ENCODE results near the gene TPPP3.

TPPP3 gene

GRCh38 chr16:67393111-67393787 lies at the start of gene TPPP3:
Gene TPPP3, minus strand, starts transcription at chr16:67393498. Its CDS starts 2,387 bp downstream, at chr16:67391111.
- ATAC-seq (ENCODE audit: low read depth) (peak; percentile 45), DNase-seq (ENCODE audit: low spot score in 2 of 2) (no peak)
- H3K4me3 Mint-ChIP-seq = peak within 1 kb of the TSS; percentile 74
- H3K27ac Mint-ChIP-seq = no peak within 1 kb of the TSS
- H3K4me1 Mint-ChIP-seq = peaks cover 21% of the 10 kb centered on the region
- peaks cover 26% of the 10 kb centered on the region for H3K27me3 Mint-ChIP-seq
- no peaks in the 10 kb centered on the region for H3K9me3 Mint-ChIP-seq
- H3K36me3 Mint-ChIP-seq = no peaks in the 10 kb centered on the region

GRCh38 chr16:67442581-67443255 lies 49.4 kb upstream of the TPPP3 start:
- Mint-ChIP-seq H3K4me3 (no peak overlapping the region), H3K4me1 (peaks cover 12% of the 10 kb centered on the region), H3K36me3 (peaks cover 32% of the 10 kb centered on the region), H3K9me3 (no peaks in the 10 kb centered on the region), H3K27ac (no peak overlapping the region), H3K27me3 (no peaks in the 10 kb centered on the region)
- DNase-seq (ENCODE audit: low spot score in 2 of 2) (no peak), ATAC-seq (ENCODE audit: low read depth) (no peak)

- no peaks in the 10 kb centered on the region for H3K27me3 Mint-ChIP-seq
- H3K4me3 Mint-ChIP-seq = no peak overlapping the region
- H3K4me1 Mint-ChIP-seq = peaks cover 16% of the 10 kb centered on the region
- H3K27ac Mint-ChIP-seq = no peak overlapping the region
- no peak for ATAC-seq (ENCODE audit: low read depth)
- no peak for DNase-seq (ENCODE audit: low spot score in 2 of 2)
- H3K36me3 Mint-ChIP-seq = peaks cover 35% of the 10 kb centered on the region
- H3K9me3 Mint-ChIP-seq = no peaks in the 10 kb centered on the region
Observed at GRCh38 chr16:67441907-67442306, 48.6 kb upstream of the TPPP3 start.

- ATAC-seq (ENCODE audit: low read depth) = no peak
- no peak overlapping the region for H3K4me3 Mint-ChIP-seq
- no peaks in the 10 kb centered on the region for H3K27me3 Mint-ChIP-seq
- H3K9me3 Mint-ChIP-seq = no peaks in the 10 kb centered on the region
- H3K4me1 Mint-ChIP-seq = peaks cover 16% of the 10 kb centered on the region
- H3K27ac Mint-ChIP-seq = no peak overlapping the region
- H3K36me3 Mint-ChIP-seq = peaks cover 33% of the 10 kb centered on the region
- DNase-seq (ENCODE audit: low spot score in 2 of 2) = no peak
Observed at GRCh38 chr16:67441271-67441753, 48.0 kb upstream of the TPPP3 start.

GRCh38 chr16:67438824-67439393 lies 45.6 kb upstream of the TPPP3 start:
- Mint-ChIP-seq H3K4me1 (peaks cover 24% of the 10 kb centered on the region), H3K36me3 (peaks cover 24% of the 10 kb centered on the region), H3K27me3 (no peaks in the 10 kb centered on the region), H3K9me3 (no peaks in the 10 kb centered on the region), H3K27ac (peak overlapping the region; percentile 82), H3K4me3 (no peak overlapping the region)
- DNase-seq (ENCODE audit: low spot score in 2 of 2) (no peak), ATAC-seq (ENCODE audit: low read depth) (no peak)

- Mint-ChIP-seq H3K27ac (peak overlapping the region; percentile 82), H3K36me3 (peaks cover 22% of the 10 kb centered on the region)
Observed at GRCh38 chr16:67438098-67438791, 44.9 kb upstream of the TPPP3 start.

GRCh38 chr16:67437513-67437912 lies 44.2 kb upstream of the TPPP3 start:
- peaks cover 22% of the 10 kb centered on the region for H3K36me3 Mint-ChIP-seq
- peaks cover 29% of the 10 kb centered on the region for H3K4me1 Mint-ChIP-seq
- DNase-seq (ENCODE audit: low spot score in 2 of 2) = no peak
- H3K9me3 Mint-ChIP-seq = no peaks in the 10 kb centered on the region
- peaks cover 2% of the 10 kb centered on the region for H3K27me3 Mint-ChIP-seq
- ATAC-seq (ENCODE audit: low read depth) = peak; percentile 16
- H3K4me3 Mint-ChIP-seq = no peak overlapping the region
- no peak overlapping the region for H3K27ac Mint-ChIP-seq

More at GRCh38 chr16:67438098-67438791, 44.9 kb upstream of the TPPP3 start:
- no peak overlapping the region for H3K4me3 Mint-ChIP-seq
- DNase-seq (ENCODE audit: low spot score in 2 of 2) (no peak), ATAC-seq (ENCODE audit: low read depth) (no peak)
- no peaks in the 10 kb centered on the region for H3K9me3 Mint-ChIP-seq
- peaks cover under 1% of the 10 kb centered on the region for H3K27me3 Mint-ChIP-seq
- peaks cover 26% of the 10 kb centered on the region for H3K4me1 Mint-ChIP-seq

- peaks cover 5% of the 10 kb centered on the region for H3K27me3 Mint-ChIP-seq
- no peak overlapping the region for H3K4me3 Mint-ChIP-seq
- H3K36me3 Mint-ChIP-seq = peaks cover 22% of the 10 kb centered on the region
- DNase-seq (ENCODE audit: low spot score in 2 of 2) (no peak), ATAC-seq (ENCODE audit: low read depth) (no peak)
- H3K27ac Mint-ChIP-seq = no peak overlapping the region
- peaks cover 32% of the 10 kb centered on the region for H3K4me1 Mint-ChIP-seq
- H3K9me3 Mint-ChIP-seq = no peaks in the 10 kb centered on the region
Observed at GRCh38 chr16:67436640-67437193, 43.4 kb upstream of the TPPP3 start.

- DNase-seq (ENCODE audit: low spot score in 2 of 2) (no peak), ATAC-seq (ENCODE audit: low read depth) (no peak)
- peaks cover 36% of the 10 kb centered on the region for H3K4me1 Mint-ChIP-seq
- peaks cover 5% of the 10 kb centered on the region for H3K27me3 Mint-ChIP-seq
- H3K4me3 Mint-ChIP-seq = no peak overlapping the region
- peaks cover 22% of the 10 kb centered on the region for H3K36me3 Mint-ChIP-seq
- no peak overlapping the region for H3K27ac Mint-ChIP-seq
- no peaks in the 10 kb centered on the region for H3K9me3 Mint-ChIP-seq
Observed at GRCh38 chr16:67435758-67436164, 42.5 kb upstream of the TPPP3 start.

GRCh38 chr16:67433131-67433719 lies 39.9 kb upstream of the TPPP3 start:
- Mint-ChIP-seq H3K4me3 (no peak overlapping the region), H3K4me1 (peaks cover 33% of the 10 kb centered on the region), H3K27me3 (peaks cover 15% of the 10 kb centered on the region), H3K27ac (no peak overlapping the region), H3K36me3 (peaks cover 8% of the 10 kb centered on the region), H3K9me3 (no peaks in the 10 kb centered on the region)
- ATAC-seq (ENCODE audit: low read depth) (no peak), DNase-seq (ENCODE audit: low spot score in 2 of 2) (no peak)

GRCh38 chr16:67432506-67432890 lies 39.2 kb upstream of the TPPP3 start:
- DNase-seq (ENCODE audit: low spot score in 2 of 2) (no peak), ATAC-seq (ENCODE audit: low read depth) (no peak)
- Mint-ChIP-seq H3K9me3 (no peaks in the 10 kb centered on the region), H3K27ac (no peak overlapping the region), H3K4me3 (no peak overlapping the region), H3K4me1 (peaks cover 29% of the 10 kb centered on the region), H3K27me3 (peaks cover 17% of the 10 kb centered on the region), H3K36me3 (peaks cover 4% of the 10 kb centered on the region)

GRCh38 chr16:67431775-67432505 lies 38.6 kb upstream of the TPPP3 start:
- peak overlapping the region; percentile 47 for H3K4me3 Mint-ChIP-seq
- peaks cover 20% of the 10 kb centered on the region for H3K27me3 Mint-ChIP-seq
- H3K27ac Mint-ChIP-seq = no peak overlapping the region
- ATAC-seq (ENCODE audit: low read depth) = no peak
- peaks cover 27% of the 10 kb centered on the region for H3K4me1 Mint-ChIP-seq
- no peak for DNase-seq (ENCODE audit: low spot score in 2 of 2)
- peaks cover 2% of the 10 kb centered on the region for H3K36me3 Mint-ChIP-seq
- no peaks in the 10 kb centered on the region for H3K9me3 Mint-ChIP-seq
